Mammary epithelial cell (primary cell): ENCODE measurements around the gene NAV3.

Experiments
- EZH2 ChIP-seq: IDR thresholded peaks from 2 replicates; pipeline ENCODE4 v1.6.1; 2012; ENCODE audit warnings: low read length, inconsistent platforms, borderline replicate concordance
- TF ChIP-seq, protein P1 (sequence below), 2 donors: IDR thresholded peaks in 1 of 2; conservative IDR thresholded peaks in 1 of 2; 2 replicates each; pipeline ENCODE4 v1.5.1; 2011 to 2012; ENCODE audit warnings: inconsistent platforms in 2 of 2, low read length in 2 of 2, mild to moderate bottlenecking in 2 of 2, control low read depth in 1 of 2, low read depth in 1 of 2; ENCODE audit not compliant: insufficient read depth in 1 of 2; ENCODE audit errors: extremely low read depth in 1 of 2

DNA sequence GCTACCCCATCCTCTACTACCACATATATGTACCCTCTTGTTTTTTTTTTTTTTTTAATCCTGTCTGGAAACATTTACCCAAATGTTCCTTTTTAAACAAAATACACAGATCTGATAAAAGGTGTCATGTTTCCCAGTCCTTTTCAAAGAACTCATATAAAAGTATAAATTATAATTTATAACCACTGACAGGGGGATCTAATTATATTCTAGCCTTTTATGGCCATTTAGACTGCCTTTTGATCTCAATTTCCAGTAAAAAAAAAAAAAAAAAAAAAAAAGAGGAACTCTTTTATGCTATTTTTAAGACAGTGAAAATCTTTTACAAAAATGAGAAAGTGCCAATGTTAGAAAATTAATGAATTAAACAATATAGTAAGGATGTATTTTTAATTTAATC is 65.0 kb downstream of the NAV3 start:
- TF ChIP-seq, protein P1, sequence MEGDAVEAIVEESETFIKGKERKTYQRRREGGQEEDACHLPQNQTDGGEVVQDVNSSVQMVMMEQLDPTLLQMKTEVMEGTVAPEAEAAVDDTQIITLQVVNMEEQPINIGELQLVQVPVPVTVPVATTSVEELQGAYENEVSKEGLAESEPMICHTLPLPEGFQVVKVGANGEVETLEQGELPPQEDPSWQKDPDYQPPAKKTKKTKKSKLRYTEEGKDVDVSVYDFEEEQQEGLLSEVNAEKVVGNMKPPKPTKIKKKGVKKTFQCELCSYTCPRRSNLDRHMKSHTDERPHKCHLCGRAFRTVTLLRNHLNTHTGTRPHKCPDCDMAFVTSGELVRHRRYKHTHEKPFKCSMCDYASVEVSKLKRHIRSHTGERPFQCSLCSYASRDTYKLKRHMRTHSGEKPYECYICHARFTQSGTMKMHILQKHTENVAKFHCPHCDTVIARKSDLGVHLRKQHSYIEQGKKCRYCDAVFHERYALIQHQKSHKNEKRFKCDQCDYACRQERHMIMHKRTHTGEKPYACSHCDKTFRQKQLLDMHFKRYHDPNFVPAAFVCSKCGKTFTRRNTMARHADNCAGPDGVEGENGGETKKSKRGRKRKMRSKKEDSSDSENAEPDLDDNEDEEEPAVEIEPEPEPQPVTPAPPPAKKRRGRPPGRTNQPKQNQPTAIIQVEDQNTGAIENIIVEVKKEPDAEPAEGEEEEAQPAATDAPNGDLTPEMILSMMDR (conservative IDR thresholded peaks at IDR 0.05 in 1 of 2, IDR thresholded peaks at IDR 0.05 in 1 of 2; ENCODE audit: extremely low read depth in 1 of 2, insufficient read depth in 1 of 2, low read depth in 1 of 2, low read length in 2 of 2): no peak
- TF ChIP-seq EZH2: no peak
